ENCODE data around the gene RAPGEF5.
A peak's percentile ranks its signal among the peaks of the same experiment; 100 is the strongest.

The RAPGEF5 gene

GRCh38 chr7:22332461-22332870 lies 24.5 kb downstream of the RAPGEF5 start:
- DNase-seq (ENCODE audit: low read depth in 1 of 2, low spot score in 1 of 2): no peak
- no peak for TF ChIP-seq JUND (IDR thresholded peaks at IDR 0.05; ENCODE audit: low read depth)
- in situ Hi-C loops (cut with HindIII; ENCODE audit: low pct_unique_long_range_greater_than_20kb, low sequenced_read_pairs): no loop called here

- DNase-seq (ENCODE audit: low read depth in 1 of 2, low spot score in 1 of 2): no peak
- in situ Hi-C loops (cut with HindIII; ENCODE audit: low pct_unique_long_range_greater_than_20kb, low sequenced_read_pairs): no loop called here
- TF ChIP-seq JUND (IDR thresholded peaks at IDR 0.05; ENCODE audit: low read depth): no peak
These were observed 25.2 kb downstream of the RAPGEF5 start for GRCh38 chr7:22331704-22332103.

GRCh38 chr7:22330903-22331302 lies 26.1 kb downstream of the RAPGEF5 start:
- in situ Hi-C loops (cut with HindIII; ENCODE audit: low pct_unique_long_range_greater_than_20kb, low sequenced_read_pairs): no loop called here
- no peak for TF ChIP-seq JUND (IDR thresholded peaks at IDR 0.05; ENCODE audit: low read depth)
- DNase-seq (ENCODE audit: low read depth in 1 of 2, low spot score in 1 of 2): no peak

GRCh38 chr7:22329816-22330524 lies 27.0 kb downstream of the RAPGEF5 start:
- no peak for TF ChIP-seq JUND (IDR thresholded peaks at IDR 0.05; ENCODE audit: low read depth)

GRCh38 chr7:22326181-22326580 lies 30.8 kb downstream of the RAPGEF5 start:
- DNase-seq (ENCODE audit: low read depth in 1 of 2, low spot score in 1 of 2): no peak
- no peak for TF ChIP-seq JUND (IDR thresholded peaks at IDR 0.05; ENCODE audit: low read depth)
- in situ Hi-C loops (cut with HindIII; ENCODE audit: low pct_unique_long_range_greater_than_20kb, low sequenced_read_pairs): no loop called here

More at GRCh38 chr7:22329816-22330524, 27.0 kb downstream of the RAPGEF5 start:
- peak in 1 of 2 experiments; percentile 52 for DNase-seq (ENCODE audit: low read depth in 1 of 2, low spot score in 1 of 2)
- in situ Hi-C loops (cut with HindIII; ENCODE audit: low pct_unique_long_range_greater_than_20kb, low sequenced_read_pairs): no loop called here

GRCh38 chr7:22325671-22326070 lies 31.3 kb downstream of the RAPGEF5 start:
- in situ Hi-C loops (cut with HindIII; ENCODE audit: low pct_unique_long_range_greater_than_20kb, low sequenced_read_pairs): no loop called here
- DNase-seq (ENCODE audit: low read depth in 1 of 2, low spot score in 1 of 2): no peak
- TF ChIP-seq JUND (IDR thresholded peaks at IDR 0.05; ENCODE audit: low read depth): no peak

- TF ChIP-seq JUND (IDR thresholded peaks at IDR 0.05; ENCODE audit: low read depth): no peak
- in situ Hi-C loops (cut with HindIII; ENCODE audit: low pct_unique_long_range_greater_than_20kb, low sequenced_read_pairs): no loop called here
- no peak for DNase-seq (ENCODE audit: low read depth in 1 of 2, low spot score in 1 of 2)
These were observed 33.2 kb downstream of the RAPGEF5 start for GRCh38 chr7:22323714-22324113.

- no peak for TF ChIP-seq JUND (IDR thresholded peaks at IDR 0.05; ENCODE audit: low read depth)
- in situ Hi-C loops (cut with HindIII; ENCODE audit: low pct_unique_long_range_greater_than_20kb, low sequenced_read_pairs): no loop called here
- DNase-seq (ENCODE audit: low read depth in 1 of 2, low spot score in 1 of 2): no peak
These were observed 36.5 kb downstream of the RAPGEF5 start for GRCh38 chr7:22320416-22320815.

GRCh38 chr7:22319424-22320403 lies 37.2 kb downstream of the RAPGEF5 start:
- TF ChIP-seq JUND (IDR thresholded peaks at IDR 0.05; ENCODE audit: low read depth): no peak
- in situ Hi-C loops (cut with HindIII; ENCODE audit: low pct_unique_long_range_greater_than_20kb, low sequenced_read_pairs): no loop called here
- peak in 1 of 2 experiments; percentile 22 for DNase-seq (ENCODE audit: low read depth in 1 of 2, low spot score in 1 of 2)

GRCh38 chr7:22318376-22318775 lies 38.6 kb downstream of the RAPGEF5 start:
- no peak for DNase-seq (ENCODE audit: low read depth in 1 of 2, low spot score in 1 of 2)
- no peak for TF ChIP-seq JUND (IDR thresholded peaks at IDR 0.05; ENCODE audit: low read depth)
- in situ Hi-C loops (cut with HindIII; ENCODE audit: low pct_unique_long_range_greater_than_20kb, low sequenced_read_pairs): no loop called here

GRCh38 chr7:22317632-22318031 lies 39.3 kb downstream of the RAPGEF5 start:
- TF ChIP-seq JUND (IDR thresholded peaks at IDR 0.05; ENCODE audit: low read depth): no peak
- no peak for DNase-seq (ENCODE audit: low read depth in 1 of 2, low spot score in 1 of 2)
- in situ Hi-C loops (cut with HindIII; ENCODE audit: low pct_unique_long_range_greater_than_20kb, low sequenced_read_pairs): no loop called here

GRCh38 chr7:22316914-22317313 lies 40.0 kb downstream of the RAPGEF5 start:
- DNase-seq (ENCODE audit: low read depth in 1 of 2, low spot score in 1 of 2): no peak
- TF ChIP-seq JUND (IDR thresholded peaks at IDR 0.05; ENCODE audit: low read depth): no peak
- in situ Hi-C loops (cut with HindIII; ENCODE audit: low pct_unique_long_range_greater_than_20kb, low sequenced_read_pairs): no loop called here

GRCh38 chr7:22307816-22308215 lies 49.1 kb downstream of the RAPGEF5 start:
- in situ Hi-C loops (cut with HindIII; ENCODE audit: low pct_unique_long_range_greater_than_20kb, low sequenced_read_pairs): no loop called here
- no peak for TF ChIP-seq JUND (IDR thresholded peaks at IDR 0.05; ENCODE audit: low read depth)
- DNase-seq (ENCODE audit: low read depth in 1 of 2, low spot score in 1 of 2): no peak

Data from T47D (cell line).